B cell (primary cell): ENCODE results near the gene NMUR1. TPM values are rescaled to one million over a fixed set of nuclear protein-coding genes. Genes with fewer than 3 reads are reported as not detected.

ENCODE experiments used
- ATAC-seq: fragments of 200-7000 bp; cut with Tn5 transposase; one replicate; pipeline ENCODE4 v1.10.0; 2021; ENCODE audit warnings: low read depth, mild to moderate bottlenecking, moderate number of reproducible peaks, moderate library complexity
- CTCF ChIA-PET: fragments of 350-600 bp; sonication (Branson Sonifier 250); formaldehyde crosslinking; loops from one replicate; lab custom pipeline; 2021; ENCODE audit warnings: antibody characterized with exemption, inconsistent platforms; lab: Charles Lee
- POLR2A ChIA-PET: fragments of 350-600 bp; sonication (Branson Sonifier 250); formaldehyde crosslinking; loops from one replicate; lab custom pipeline; 2021; ENCODE audit warnings: antibody characterized with exemption; lab: Charles Lee
- DNase-seq: peaks from one replicate; pipeline ENCODE4 v3.0.0; 2013
- H2AFZ ChIP-seq: 2 replicates; pipeline ENCODE4 v1.6.1; 2012; ENCODE audit warnings: mild to moderate bottlenecking, low read depth, low read length; ENCODE audit not compliant: insufficient read depth, poor library complexity, severe bottlenecking
- H3K27ac ChIP-seq, 2 donors: 1 replicate in 1 of 2; 2 replicates in 1 of 2; pipeline ENCODE4 v1.5.1; 2012 to 2013; ENCODE audit warnings: low read length in 2 of 2, mild to moderate bottlenecking in 2 of 2, moderate library complexity in 1 of 2
- H3K27me3 ChIP-seq, 4 experiments: fragments of 200-600 bp in 1 of 4; sonication (generic) in 1 of 4; replicated peaks in 1 of 4; 1 replicate in 2 of 4; 2 replicates in 2 of 4; pipeline versions ENCODE4 v1.6.1 to v1.7.0; 2013 to 2016; ENCODE audit warnings: low read length in 3 of 4, mild to moderate bottlenecking in 2 of 4, mixed read lengths in 1 of 4, moderate library complexity in 1 of 4; ENCODE audit not compliant: insufficient read depth in 4 of 4, control insufficient read depth in 3 of 4; ENCODE audit errors: control extremely low read depth in 1 of 4
- H3K36me3 ChIP-seq, 2 experiments: replicated peaks in 1 of 2; 1 replicate in 1 of 2; 2 replicates in 1 of 2; pipeline versions ENCODE4 v1.6.1 to v1.7.1; 2013; ENCODE audit warnings: low read length in 1 of 2; ENCODE audit not compliant: insufficient read depth in 2 of 2, control insufficient read depth in 1 of 2; ENCODE audit errors: control extremely low read depth in 1 of 2, extremely low read depth in 1 of 2
- H3K4me1 ChIP-seq, 2 donors: fragments of 200-600 bp in 1 of 2; sonication (generic) in 1 of 2; 1 replicate in 1 of 2; 2 replicates in 1 of 2; pipeline versions ENCODE4 v1.5.1 to v1.6.1; 2013 to 2017; ENCODE audit warnings: low read length in 2 of 2; ENCODE audit not compliant: control insufficient read depth in 2 of 2, insufficient read depth in 2 of 2
- H3K4me2 ChIP-seq: replicated peaks from 2 replicates; pipeline ENCODE3; 2012; ENCODE audit warnings: mild to moderate bottlenecking, low read depth, low read length; ENCODE audit not compliant: poor library complexity, severe bottlenecking
- H3K4me3 ChIP-seq, 5 experiments: fragments of 200-600 bp in 1 of 5; sonication (generic) in 1 of 5; 1 replicate in 3 of 5; 2 replicates in 2 of 5; pipeline versions ENCODE4 v1.5.1 to v1.7.0; 2011 to 2016; ENCODE audit warnings: low read length in 4 of 5, mild to moderate bottlenecking in 4 of 5, low read depth in 2 of 5, control low read depth in 1 of 5, moderate library complexity in 1 of 5; ENCODE audit not compliant: insufficient read depth in 1 of 5; ENCODE audit errors: control extremely low read depth in 1 of 5, extremely low read depth in 1 of 5
- H3K79me2 ChIP-seq: fragments of 200-600 bp; sonication (generic); one replicate; pipeline ENCODE4 v1.6.0; 2016; ENCODE audit warnings: low read length; ENCODE audit not compliant: control insufficient read depth, insufficient read depth
- H3K9ac ChIP-seq: fragments of 200-600 bp; sonication (generic); 2 replicates; pipeline ENCODE4 v1.6.1; 2017; ENCODE audit warnings: mild to moderate bottlenecking, low read length, moderate library complexity
- H3K9me3 ChIP-seq, 3 donors: one replicate each; pipeline versions ENCODE4 v1.6.1 to v1.7.1; 2013; ENCODE audit warnings: low read length in 2 of 3; ENCODE audit not compliant: control insufficient read depth in 2 of 3, insufficient read depth in 1 of 3; ENCODE audit errors: control extremely low read depth in 1 of 3
- H4K20me1 ChIP-seq: 2 replicates; pipeline ENCODE4 v1.6.0; 2012; ENCODE audit warnings: mild to moderate bottlenecking, low read length; ENCODE audit not compliant: insufficient read depth, control insufficient read depth, poor library complexity, severe bottlenecking
- H3K27ac Mint-ChIP-seq: one replicate; pipeline ENCODE4 v1.8.0; 2021; ENCODE audit warnings: mixed read lengths
- H3K27me3 Mint-ChIP-seq: one replicate; pipeline ENCODE4 v1.8.0; 2021; ENCODE audit warnings: mixed read lengths
- H3K4me1 Mint-ChIP-seq: one replicate; pipeline ENCODE4 v1.8.0; 2021; ENCODE audit warnings: mixed read lengths
- H3K4me3 Mint-ChIP-seq: one replicate; pipeline ENCODE4 v1.8.0; 2021; ENCODE audit warnings: mixed read lengths
- H3K9me3 Mint-ChIP-seq: one replicate; pipeline ENCODE4 v1.8.0; 2022; ENCODE audit warnings: mixed read lengths; ENCODE audit not compliant: insufficient read depth
- EZH2 ChIP-seq: IDR thresholded peaks from 2 replicates; pipeline ENCODE4 v1.6.1; 2012; ENCODE audit warnings: borderline replicate concordance, low read depth, mild to moderate bottlenecking, moderate library complexity, low read length; ENCODE audit not compliant: insufficient read depth, poor library complexity, severe bottlenecking
- WGBS: methylation state at CpG from one replicate; pipeline ENCODE4 v1.1.5; 2013; ENCODE audit warnings: missing lambda C conversion rate; ENCODE audit not compliant: insufficient coverage; 5-methylcytosine and 5-hydroxymethylcytosine counted together
- intact Hi-C: fragments of 100-400 bp; cut with micrococcal nuclease; formaldehyde crosslinking; loops from one replicate; pipeline ENCODE4 v1.10.0; 2022
- polyA plus RNA-seq: library from polyadenylated mRNA; depleted of rRNA; stranded (reverse); fragments of >200 nt; gene quantifications from 2 replicates; pipeline ENCODE4 v1.2.3, GENCODE V29; 2012
- total RNA-seq, 2 donors: library from RNA; stranded (reverse); fragments of 120-200 nt in 1 of 2; gene quantifications; 1 replicate in 1 of 2; 2 replicates in 1 of 2; pipeline versions ENCODE4 v1.2.3 to v1.2.4, GENCODE V29; 2013 to 2022
- TF ChIP-seq, protein P1 (sequence below): fragments of 200-600 bp; IDR thresholded peaks from one replicate; pipeline ENCODE4 v1.8.0; 2022; ENCODE audit warnings: antibody characterized with exemption, mild to moderate bottlenecking

The NMUR1 gene
- total and polyA plus RNA-seq, 2 donors (not counting 1 experiment from before 2014, with no cell fraction given): 0.09 to 0.10 TPM

DNA sequence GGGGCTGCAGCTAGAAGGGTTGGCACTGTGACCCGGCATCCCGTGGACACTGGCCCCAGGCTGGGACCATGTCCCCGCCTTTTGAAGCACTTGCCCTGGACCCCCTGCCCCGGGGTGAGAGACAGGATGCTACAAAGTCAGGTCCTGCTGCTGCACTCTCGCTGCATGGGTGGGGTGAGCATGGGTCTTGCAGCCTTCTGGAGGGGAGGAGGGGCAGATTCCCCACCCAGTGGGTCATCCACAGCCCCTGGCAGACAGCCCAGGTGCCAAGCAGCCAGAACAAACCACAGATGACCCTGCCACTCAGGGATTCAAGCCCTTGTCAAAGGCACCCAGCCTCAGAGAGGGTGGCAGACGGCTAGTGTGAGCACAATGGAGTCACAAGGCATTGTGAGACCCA lies 5.7 kb upstream of the NMUR1 start:
- CTCF ChIA-PET: interaction anchor here (0.5 to 0.8 kb wide), 2 partner anchors 55 to 116 kb away, joined by 3 read pairs; no protein-coding TSS in a partner anchor
- WGBS: 94% methylated on average over 5 of the region's 6 CpGs
- no peaks in the 10 kb centered on the region for H3K9me3 ChIP-seq
- ATAC-seq: no peak
- H2AFZ ChIP-seq: no peak overlapping the region
- H3K36me3 ChIP-seq: no peaks in the 10 kb centered on the region
- H3K27me3 ChIP-seq: peaks cover 0 to 4% (median 0%) of the 10 kb centered on the region in 4 experiments
- no peak overlapping the region for H3K9ac ChIP-seq
- intact Hi-C loops: no loop called here
- no peak overlapping the region for H3K4me3 ChIP-seq
- no peaks in the 10 kb centered on the region for H3K79me2 ChIP-seq
- H3K4me1 ChIP-seq: peaks cover 0 to under 1% of the 10 kb centered on the region in 2 donors
- POLR2A ChIA-PET: no interaction called here
- H3K9me3 Mint-ChIP-seq: no peaks in the 10 kb centered on the region
- no peak for TF ChIP-seq EZH2
- TF ChIP-seq, protein P1, sequence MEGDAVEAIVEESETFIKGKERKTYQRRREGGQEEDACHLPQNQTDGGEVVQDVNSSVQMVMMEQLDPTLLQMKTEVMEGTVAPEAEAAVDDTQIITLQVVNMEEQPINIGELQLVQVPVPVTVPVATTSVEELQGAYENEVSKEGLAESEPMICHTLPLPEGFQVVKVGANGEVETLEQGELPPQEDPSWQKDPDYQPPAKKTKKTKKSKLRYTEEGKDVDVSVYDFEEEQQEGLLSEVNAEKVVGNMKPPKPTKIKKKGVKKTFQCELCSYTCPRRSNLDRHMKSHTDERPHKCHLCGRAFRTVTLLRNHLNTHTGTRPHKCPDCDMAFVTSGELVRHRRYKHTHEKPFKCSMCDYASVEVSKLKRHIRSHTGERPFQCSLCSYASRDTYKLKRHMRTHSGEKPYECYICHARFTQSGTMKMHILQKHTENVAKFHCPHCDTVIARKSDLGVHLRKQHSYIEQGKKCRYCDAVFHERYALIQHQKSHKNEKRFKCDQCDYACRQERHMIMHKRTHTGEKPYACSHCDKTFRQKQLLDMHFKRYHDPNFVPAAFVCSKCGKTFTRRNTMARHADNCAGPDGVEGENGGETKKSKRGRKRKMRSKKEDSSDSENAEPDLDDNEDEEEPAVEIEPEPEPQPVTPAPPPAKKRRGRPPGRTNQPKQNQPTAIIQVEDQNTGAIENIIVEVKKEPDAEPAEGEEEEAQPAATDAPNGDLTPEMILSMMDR: no peak
- H3K4me3 Mint-ChIP-seq: no peak overlapping the region
- DNase-seq: no peak
- no peak overlapping the region for H3K27ac ChIP-seq
- H3K4me2 ChIP-seq: no peak overlapping the region
- no peak overlapping the region for H3K27ac Mint-ChIP-seq
- H3K4me1 Mint-ChIP-seq: peaks cover 3% of the 10 kb centered on the region
- H3K27me3 Mint-ChIP-seq: peaks cover 13% of the 10 kb centered on the region
- no peaks in the 10 kb centered on the region for H4K20me1 ChIP-seq

DNA sequence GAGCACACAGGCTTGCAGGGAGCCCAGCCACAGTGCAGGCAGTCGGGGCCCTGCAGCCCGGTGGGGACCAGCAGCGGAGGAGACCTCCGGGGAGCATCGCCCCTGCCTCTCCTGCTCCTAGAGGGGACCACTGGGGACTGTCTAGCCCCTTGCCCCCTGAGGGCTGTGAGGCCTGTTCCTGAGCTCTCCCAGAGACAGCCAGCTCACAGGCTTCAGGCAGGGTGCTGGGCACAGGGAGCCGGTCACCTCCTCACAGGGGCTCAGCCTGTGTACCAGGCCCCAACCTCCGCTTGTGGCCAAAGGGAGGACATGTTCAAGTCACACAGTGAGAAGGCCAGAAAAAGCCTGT lies 3.5 kb upstream of the NMUR1 start:
- Histone ChIP-seq H3K9ac (no peak overlapping the region), H3K4me3 (no peak overlapping the region), H3K4me2 (no peak overlapping the region), H3K4me1 (peaks cover 11 to 14% of the 10 kb centered on the region in 2 donors), H3K36me3 (no peaks in the 10 kb centered on the region), H3K79me2 (no peaks in the 10 kb centered on the region), H3K27me3 (peaks cover 0 to 21% (median 7%) of the 10 kb centered on the region in 4 experiments), H3K27ac (no peak overlapping the region), H4K20me1 (no peaks in the 10 kb centered on the region), H2AFZ (no peak overlapping the region), H3K9me3 (peaks cover 0 to 3% (median 0%) of the 10 kb centered on the region in 3 donors)
- ATAC-seq (no peak), DNase-seq (no peak)
- ChIA-PET POLR2A (no interaction called here), CTCF (interaction anchor here (0.9 to 5.3 kb wide), 6 partner anchors 8 to 51 kb away, joined by 3 to 76 read pairs (median 4); no protein-coding TSS in a partner anchor)
- TF ChIP-seq, protein P1: no peak
- no peak for TF ChIP-seq EZH2
- intact Hi-C loops: no loop called here
- peaks cover 9% of the 10 kb centered on the region for H3K4me1 Mint-ChIP-seq
- WGBS: 100% methylated on average over 7 of the region's 7 CpGs
- H3K9me3 Mint-ChIP-seq: no peaks in the 10 kb centered on the region
- no peak overlapping the region for H3K4me3 Mint-ChIP-seq
- peaks cover 16% of the 10 kb centered on the region for H3K27me3 Mint-ChIP-seq
- H3K27ac Mint-ChIP-seq: peak overlapping the region; percentile 15
